ENCODE data around the gene CCDC112.

DNA sequence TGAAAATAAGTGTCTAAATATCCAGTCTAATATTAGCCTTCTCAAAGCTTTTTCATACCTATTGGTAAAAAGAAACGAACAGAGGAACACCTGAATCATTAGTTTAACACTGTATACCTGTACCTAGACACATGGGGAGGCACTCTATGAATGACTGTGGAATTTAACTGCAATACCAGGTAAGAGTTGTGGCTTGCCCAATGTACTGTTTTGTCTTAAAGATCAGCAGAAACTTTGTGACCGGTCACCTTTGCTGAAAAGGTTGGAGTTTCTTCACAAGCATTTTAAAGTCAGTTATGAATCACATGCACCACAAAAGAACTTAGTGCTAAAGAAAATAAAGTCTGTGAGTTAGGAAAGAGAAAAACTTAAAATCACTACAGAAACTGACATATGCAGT, 36.2 kb downstream of the CCDC112 start:
- TF ChIP-seq, protein P1, sequence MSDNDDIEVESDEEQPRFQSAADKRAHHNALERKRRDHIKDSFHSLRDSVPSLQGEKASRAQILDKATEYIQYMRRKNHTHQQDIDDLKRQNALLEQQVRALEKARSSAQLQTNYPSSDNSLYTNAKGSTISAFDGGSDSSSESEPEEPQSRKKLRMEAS (IDR thresholded peaks at IDR 0.05; ENCODE audit: low read depth, low read length), result no peak
- TF ChIP-seq, protein P2, sequence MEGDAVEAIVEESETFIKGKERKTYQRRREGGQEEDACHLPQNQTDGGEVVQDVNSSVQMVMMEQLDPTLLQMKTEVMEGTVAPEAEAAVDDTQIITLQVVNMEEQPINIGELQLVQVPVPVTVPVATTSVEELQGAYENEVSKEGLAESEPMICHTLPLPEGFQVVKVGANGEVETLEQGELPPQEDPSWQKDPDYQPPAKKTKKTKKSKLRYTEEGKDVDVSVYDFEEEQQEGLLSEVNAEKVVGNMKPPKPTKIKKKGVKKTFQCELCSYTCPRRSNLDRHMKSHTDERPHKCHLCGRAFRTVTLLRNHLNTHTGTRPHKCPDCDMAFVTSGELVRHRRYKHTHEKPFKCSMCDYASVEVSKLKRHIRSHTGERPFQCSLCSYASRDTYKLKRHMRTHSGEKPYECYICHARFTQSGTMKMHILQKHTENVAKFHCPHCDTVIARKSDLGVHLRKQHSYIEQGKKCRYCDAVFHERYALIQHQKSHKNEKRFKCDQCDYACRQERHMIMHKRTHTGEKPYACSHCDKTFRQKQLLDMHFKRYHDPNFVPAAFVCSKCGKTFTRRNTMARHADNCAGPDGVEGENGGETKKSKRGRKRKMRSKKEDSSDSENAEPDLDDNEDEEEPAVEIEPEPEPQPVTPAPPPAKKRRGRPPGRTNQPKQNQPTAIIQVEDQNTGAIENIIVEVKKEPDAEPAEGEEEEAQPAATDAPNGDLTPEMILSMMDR (IDR thresholded peaks at IDR 0.05; ENCODE audit: low read depth, low read length), result no peak
- TF ChIP-seq MYC (IDR thresholded peaks at IDR 0.05; ENCODE audit: low read depth, low read length), result no peak
- no peak for TF ChIP-seq POLR2A (IDR thresholded peaks at IDR 0.05; ENCODE audit: extremely low read depth, insufficient read length)

All from NB4 (cell line).